HepG2 (cell line): ENCODE measurements around the gene CD300LB. TPM values are rescaled to one million over a fixed set of nuclear protein-coding genes. Genes with fewer than 3 reads are reported as not detected.
"Not testable (repeated sequence)": the region's sequence is repeated elsewhere in the genome, so short reads cannot be mapped to it uniquely, and the experiment has no call there.

Experiments used
- ATAC-seq: fragments of 200-7000 bp; cut with Tn5 transposase; 3 replicates; pipeline ENCODE4 v1.9.1; 2020; ENCODE audit warnings: mild to moderate bottlenecking, moderate library complexity
- BruUV-seq: library from RNA; stranded (reverse); fragments of 400-500 nt; replicated peaks from 2 replicates; lab custom pipeline; 2021; lab: Mats Ljungman, UMichigan
- CTCF ChIA-PET: fragments of 300-600 bp; formaldehyde crosslinking; extraction: SDS; loops from one replicate; lab custom pipeline; 2021; ENCODE audit warnings: low total read pairs, inconsistent platforms, low intra/inter-chr PET ratio; lab: Yijun Ruan, JAX
- POLR2A ChIA-PET: fragments of 350-600 bp; sonication (Branson Sonifier 250); formaldehyde crosslinking; loops from one replicate; lab custom pipeline; 2020; ENCODE audit warnings: antibody characterized with exemption, inconsistent platforms; lab: Yijun Ruan, JAX
- DNase-seq: peaks from one replicate; pipeline ENCODE4 v3.0.0-alpha.2; 2015; ENCODE audit warnings: low spot score
- FAIRE-seq: peaks from 3 replicates; lab custom pipeline; 2011; peaks lifted over from hg19 to GRCh38; lab: Jason Lieb, UNC
- H2AFZ ChIP-seq: one replicate; pipeline ENCODE4 v1.6.1; 2011; ENCODE audit warnings: low read length, inconsistent platforms
- H3K27ac ChIP-seq: fragments of 300-600 bp; 3 replicates; pipeline ENCODE4 v1.8.0; 2011; ENCODE audit warnings: mixed run types, mild to moderate bottlenecking, mixed read lengths, low read length, inconsistent platforms; ENCODE audit not compliant: insufficient read depth; ENCODE audit errors: extremely low read length
- H3K27me3 ChIP-seq, 2 experiments: fragments of 200-600 bp in 1 of 2; 2 replicates in 1 of 2; 3 replicates in 1 of 2; pipeline versions ENCODE4 v1.6.0 to v1.8.0; 2011; ENCODE audit warnings: low read length in 2 of 2, mild to moderate bottlenecking in 2 of 2, moderate library complexity in 2 of 2, inconsistent platforms in 1 of 2; ENCODE audit not compliant: insufficient read depth in 2 of 2, control insufficient read depth in 1 of 2
- H3K36me3 ChIP-seq, 2 experiments: fragments of 200-600 bp in 1 of 2; replicated peaks in 1 of 2; 2 replicates in 1 of 2; 3 replicates in 1 of 2; pipeline versions ENCODE4 v1.5.1 to v1.8.0; 2011; ENCODE audit warnings: low read length in 2 of 2, inconsistent platforms in 1 of 2; ENCODE audit not compliant: insufficient read depth in 2 of 2, control insufficient read depth in 1 of 2
- H3K4me1 ChIP-seq: 2 replicates; pipeline ENCODE4 v1.5.1; 2012; ENCODE audit warnings: low read length, inconsistent platforms; ENCODE audit not compliant: insufficient read depth
- H3K4me2 ChIP-seq: 2 replicates; pipeline ENCODE4 v1.6.0; 2011; ENCODE audit warnings: low read depth, low read length, inconsistent platforms
- H3K4me3 ChIP-seq, 3 experiments: fragments of 200-600 bp in 1 of 3; sonication (generic), shearing (Covaris generic) in 1 of 3; replicated peaks in 1 of 3; 2 replicates each; pipeline ENCODE4 v1.5.1; 2011 to 2016; ENCODE audit warnings: low read length in 3 of 3, inconsistent platforms in 2 of 3, low read depth in 2 of 3, mild to moderate bottlenecking in 2 of 3, control low read depth in 1 of 3, mixed read lengths in 1 of 3; ENCODE audit not compliant: insufficient read depth in 1 of 3
- H3K79me2 ChIP-seq: one replicate; pipeline ENCODE4 v1.6.1; 2011; ENCODE audit warnings: low read length, inconsistent platforms; ENCODE audit not compliant: insufficient read depth
- H3K9ac ChIP-seq: 2 replicates; pipeline ENCODE4 v1.6.0; 2011; ENCODE audit warnings: mild to moderate bottlenecking, low read depth, low read length, inconsistent platforms; ENCODE audit not compliant: insufficient read depth
- H3K9me3 ChIP-seq: 2 replicates; pipeline ENCODE4 v1.5.1; 2012; ENCODE audit warnings: mild to moderate bottlenecking, low read length
- H4K20me1 ChIP-seq: 2 replicates; pipeline ENCODE4 v1.6.0; 2011; ENCODE audit warnings: inconsistent platforms, mild to moderate bottlenecking, low read length, moderate library complexity; ENCODE audit not compliant: insufficient read depth
- FOXA3 ChIP-seq: IDR thresholded peaks from 2 replicates; pipeline ENCODE4 v1.6.1; 2016; ENCODE audit warnings: missing genetic modification reagents, missing compliant biosample characterization
- MTA3 ChIP-seq: sonication (generic); formaldehyde crosslinking; IDR thresholded peaks from 2 replicates; pipeline ENCODE4 v1.4.0; 2020; ENCODE audit warnings: missing genetic modification reagents
- NAIF1 ChIP-seq: sonication (generic); formaldehyde crosslinking; IDR thresholded peaks from 2 replicates; pipeline ENCODE4 v1.5.0; 2020; ENCODE audit warnings: mild to moderate bottlenecking, missing genetic modification reagents, borderline replicate concordance
- NFKBIZ ChIP-seq: IDR thresholded peaks from 2 replicates; pipeline ENCODE4 v1.6.1; 2018; ENCODE audit warnings: missing genetic modification reagents, missing compliant biosample characterization
- RFX5 ChIP-seq: IDR thresholded peaks from 2 replicates; pipeline ENCODE4 v1.6.1; 2011; ENCODE audit warnings: low read depth, low read length, improper control_type of control experiment
- SMARCE1 ChIP-seq: fragments of 450-650 bp; IDR thresholded peaks from 2 replicates; pipeline ENCODE4 v1.6.1; 2017; ENCODE audit warnings: borderline replicate concordance
- ZBTB7A ChIP-seq: sonication (generic); formaldehyde crosslinking; IDR thresholded peaks from 2 replicates; pipeline ENCODE4 v1.8.0; 2022; ENCODE audit warnings: mild to moderate bottlenecking, missing genetic modification reagents
- ZFP82 ChIP-seq: sonication (generic); formaldehyde crosslinking; IDR thresholded peaks from 2 replicates; pipeline ENCODE4 v1.5.1; 2020; ENCODE audit warnings: mild to moderate bottlenecking, missing genetic modification reagents, borderline replicate concordance
- ZFP90 ChIP-seq: sonication (generic); formaldehyde crosslinking; IDR thresholded peaks from 2 replicates; pipeline ENCODE4 v1.8.0; 2022; ENCODE audit warnings: missing genetic modification reagents, mild to moderate bottlenecking, inconsistent platforms, borderline replicate concordance
- ZNF83 ChIP-seq: sonication (generic); formaldehyde crosslinking; IDR thresholded peaks from 2 replicates; pipeline ENCODE4 v1.4.0; 2020; ENCODE audit warnings: missing genetic modification reagents, mild to moderate bottlenecking, borderline replicate concordance
- WGBS: methylation state at CpG from one replicate; pipeline ENCODE4 v1.1.6; 2017; ENCODE audit warnings: low lambda C conversion rate; 5-methylcytosine and 5-hydroxymethylcytosine counted together
- in situ Hi-C: cut with HindIII; loops from 2 replicates; pipeline ENCODE4 v1.10.0; 2017; ENCODE audit warnings: low pct_unique_long_range_greater_than_20kb; ENCODE audit not compliant: extremely low pct_ligation_motif_present
- intact Hi-C: fragments of 100-400 bp; cut with micrococcal nuclease; formaldehyde crosslinking; loops from one replicate; pipeline ENCODE4 v1.10.0; 2022; ENCODE audit not compliant: unreplicated experiment
- polyA plus RNA-seq, 8 experiments: library from polyadenylated mRNA; depleted of rRNA in 3 of 8; stranded (reverse) in 7 of 8; unstranded in 1 of 8; fragments of >200 nt; fragmentation: Illumina TruSeq in 4 of 8; extraction: Trizol in 4 of 8; gene quantifications; 2 replicates each; pipeline versions ENCODE4 v1.2.1 to v1.2.3, GENCODE V29; 2011 to 2016; ENCODE audit warnings: low read depth in 4 of 8, missing spikeins in 1 of 8, mixed read lengths in 1 of 8; ENCODE audit not compliant: insufficient read depth in 1 of 8
- total RNA-seq, 5 experiments: library from RNA; depleted of rRNA; stranded (reverse); fragments of >200 nt; fragmentation: Illumina TruSeq; extraction: Trizol; gene quantifications; 2 replicates each; pipeline ENCODE4 v1.2.3, GENCODE V29; 2016; ENCODE audit warnings: low read depth in 1 of 5
- TF ChIP-seq, protein P1 (sequence below): sonication (generic); formaldehyde crosslinking; IDR thresholded peaks from 2 replicates; pipeline ENCODE4 v1.8.1; 2023; ENCODE audit warnings: missing genetic modification reagents, mild to moderate bottlenecking, borderline replicate concordance
- TF ChIP-seq, protein P2 (sequence below): sonication (generic); formaldehyde crosslinking; IDR thresholded peaks from 2 replicates; pipeline ENCODE4 v1.4.0; 2020; ENCODE audit warnings: missing genetic modification reagents

CD300LB gene
- total and polyA plus RNA-seq, 2 of the 13 experiments (the other 11 are each of a cell fraction or from before 2014, with no cell fraction given): not detected

DNA sequence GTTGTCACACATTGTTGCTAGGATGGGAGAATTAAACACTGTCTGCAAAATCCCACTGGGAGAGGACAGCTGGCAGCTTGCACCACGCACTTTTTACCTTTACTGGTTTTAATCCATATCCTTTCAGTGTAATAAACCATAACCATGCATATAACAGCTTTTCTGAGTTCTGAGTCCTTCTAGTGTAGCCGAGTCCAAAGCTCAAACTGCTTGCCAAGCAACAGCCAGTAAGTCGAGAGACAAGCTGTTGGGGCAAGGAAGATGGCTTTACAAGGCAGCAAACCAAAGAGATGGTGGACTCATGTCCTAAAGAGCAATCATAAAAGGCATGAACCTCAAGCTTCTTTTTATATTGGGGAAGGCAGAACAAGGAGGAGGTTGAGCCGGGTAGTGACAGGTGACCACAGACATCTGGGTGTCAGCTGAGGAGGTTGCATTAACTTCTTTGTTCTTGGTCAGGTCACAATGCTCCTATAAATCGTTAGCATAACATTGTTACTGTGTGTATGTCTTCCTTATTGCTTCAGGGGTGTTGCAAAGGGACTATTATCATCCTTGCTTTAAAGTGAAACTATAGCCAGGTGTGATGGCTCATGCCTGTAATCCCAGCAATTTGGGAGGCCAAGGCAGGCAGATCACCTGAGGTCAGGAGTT, 43.3 kb upstream of the CD300LB start (continued):
- TF ChIP-seq NFKBIZ (CRISPR knock-in tag) (no peak), MTA3 (no peak), RFX5 (no peak), ZBTB7A (CRISPR knock-in tag) (no peak), NAIF1 (CRISPR knock-in tag) (no peak)
- TF ChIP-seq, protein P1, sequence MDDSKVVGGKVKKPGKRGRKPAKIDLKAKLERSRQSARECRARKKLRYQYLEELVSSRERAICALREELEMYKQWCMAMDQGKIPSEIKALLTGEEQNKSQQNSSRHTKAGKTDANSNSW (CRISPR knock-in tag): no peak

DNA sequence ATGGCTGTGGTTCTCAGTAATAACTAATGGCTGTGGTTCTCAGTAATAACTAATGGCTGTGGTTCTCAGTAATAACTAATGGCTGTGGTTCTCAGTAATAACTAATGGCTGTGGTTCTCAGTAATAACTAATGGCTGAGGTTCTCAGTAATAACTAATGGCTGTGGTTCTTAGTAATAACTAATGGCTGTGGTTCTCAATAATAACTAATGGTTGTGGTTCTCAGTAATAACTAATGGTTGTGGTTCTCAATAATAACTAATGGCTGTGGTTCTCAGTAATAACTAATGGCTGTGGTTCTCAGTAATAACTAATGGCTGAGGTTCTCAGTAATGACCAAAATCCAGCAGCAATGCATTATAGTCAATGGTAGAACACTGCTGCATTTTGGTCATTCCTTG, 42.4 kb upstream of the CD300LB start:
- H3K36me3 ChIP-seq, BruUV-seq, in situ Hi-C loops, H3K4me2 ChIP-seq, intact Hi-C loops, DNase-seq, CTCF ChIA-PET, H3K4me3 ChIP-seq, H3K27ac ChIP-seq, H4K20me1 ChIP-seq, FAIRE-seq, H3K9ac ChIP-seq, H3K4me1 ChIP-seq, POLR2A ChIA-PET, H3K79me2 ChIP-seq, ATAC-seq, H3K9me3 ChIP-seq, H2AFZ ChIP-seq: not testable (repeated sequence)
- H3K27me3 ChIP-seq: peaks cover 2 to 27% of the 10 kb centered on the region in 2 experiments

DNA sequence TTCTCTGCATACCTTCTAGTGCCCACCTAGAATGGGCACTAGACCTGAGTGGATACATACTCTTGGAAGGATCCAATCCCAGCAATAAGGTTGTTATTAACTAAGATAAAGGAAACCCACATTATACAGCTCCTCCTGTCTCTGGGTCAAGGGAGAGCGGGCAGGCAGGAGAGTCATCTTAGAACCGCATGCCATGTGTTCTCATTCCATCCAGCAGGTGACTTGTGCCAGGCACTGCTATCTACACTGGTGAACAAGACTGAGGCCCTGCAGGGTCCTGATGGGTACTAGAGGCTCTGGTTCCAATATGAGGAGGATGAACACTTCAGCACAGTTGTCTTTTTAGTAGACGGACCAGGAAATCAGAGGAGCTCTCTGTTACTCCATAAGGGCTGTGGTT, 41.9 kb upstream of the CD300LB start:
- H3K27ac ChIP-seq: no peak overlapping the region
- DNase-seq: no peak
- H4K20me1 ChIP-seq: no peaks in the 10 kb centered on the region
- intact Hi-C loops (no loop called here), in situ Hi-C loops (no loop called here)
- H3K9me3 ChIP-seq: no peaks in the 10 kb centered on the region
- H3K4me1 ChIP-seq: no peaks in the 10 kb centered on the region
- H3K27me3 ChIP-seq: peaks cover 2 to 27% of the 10 kb centered on the region in 2 experiments
- H3K4me2 ChIP-seq: no peak overlapping the region
- BruUV-seq: no TSS peak
- no peak overlapping the region for H3K4me3 ChIP-seq
- H3K79me2 ChIP-seq: no peaks in the 10 kb centered on the region
- H3K36me3 ChIP-seq: no peaks in the 10 kb centered on the region
- H3K9ac ChIP-seq: no peak overlapping the region
- no peak overlapping the region for H2AFZ ChIP-seq
- FAIRE-seq: no peak
- ATAC-seq: peak; percentile 52
- CTCF ChIA-PET: no interaction called here
- POLR2A ChIA-PET: no interaction called here
- WGBS: 8% methylated on average over 3 of the region's 3 CpGs
- TF ChIP-seq ZFP90 (CRISPR knock-in tag) (no peak), FOXA3 (CRISPR knock-in tag) (no peak), ZFP82 (CRISPR knock-in tag) (no peak), ZNF83 (CRISPR knock-in tag) (no peak), SMARCE1 (no peak)
- TF ChIP-seq, protein P2, sequence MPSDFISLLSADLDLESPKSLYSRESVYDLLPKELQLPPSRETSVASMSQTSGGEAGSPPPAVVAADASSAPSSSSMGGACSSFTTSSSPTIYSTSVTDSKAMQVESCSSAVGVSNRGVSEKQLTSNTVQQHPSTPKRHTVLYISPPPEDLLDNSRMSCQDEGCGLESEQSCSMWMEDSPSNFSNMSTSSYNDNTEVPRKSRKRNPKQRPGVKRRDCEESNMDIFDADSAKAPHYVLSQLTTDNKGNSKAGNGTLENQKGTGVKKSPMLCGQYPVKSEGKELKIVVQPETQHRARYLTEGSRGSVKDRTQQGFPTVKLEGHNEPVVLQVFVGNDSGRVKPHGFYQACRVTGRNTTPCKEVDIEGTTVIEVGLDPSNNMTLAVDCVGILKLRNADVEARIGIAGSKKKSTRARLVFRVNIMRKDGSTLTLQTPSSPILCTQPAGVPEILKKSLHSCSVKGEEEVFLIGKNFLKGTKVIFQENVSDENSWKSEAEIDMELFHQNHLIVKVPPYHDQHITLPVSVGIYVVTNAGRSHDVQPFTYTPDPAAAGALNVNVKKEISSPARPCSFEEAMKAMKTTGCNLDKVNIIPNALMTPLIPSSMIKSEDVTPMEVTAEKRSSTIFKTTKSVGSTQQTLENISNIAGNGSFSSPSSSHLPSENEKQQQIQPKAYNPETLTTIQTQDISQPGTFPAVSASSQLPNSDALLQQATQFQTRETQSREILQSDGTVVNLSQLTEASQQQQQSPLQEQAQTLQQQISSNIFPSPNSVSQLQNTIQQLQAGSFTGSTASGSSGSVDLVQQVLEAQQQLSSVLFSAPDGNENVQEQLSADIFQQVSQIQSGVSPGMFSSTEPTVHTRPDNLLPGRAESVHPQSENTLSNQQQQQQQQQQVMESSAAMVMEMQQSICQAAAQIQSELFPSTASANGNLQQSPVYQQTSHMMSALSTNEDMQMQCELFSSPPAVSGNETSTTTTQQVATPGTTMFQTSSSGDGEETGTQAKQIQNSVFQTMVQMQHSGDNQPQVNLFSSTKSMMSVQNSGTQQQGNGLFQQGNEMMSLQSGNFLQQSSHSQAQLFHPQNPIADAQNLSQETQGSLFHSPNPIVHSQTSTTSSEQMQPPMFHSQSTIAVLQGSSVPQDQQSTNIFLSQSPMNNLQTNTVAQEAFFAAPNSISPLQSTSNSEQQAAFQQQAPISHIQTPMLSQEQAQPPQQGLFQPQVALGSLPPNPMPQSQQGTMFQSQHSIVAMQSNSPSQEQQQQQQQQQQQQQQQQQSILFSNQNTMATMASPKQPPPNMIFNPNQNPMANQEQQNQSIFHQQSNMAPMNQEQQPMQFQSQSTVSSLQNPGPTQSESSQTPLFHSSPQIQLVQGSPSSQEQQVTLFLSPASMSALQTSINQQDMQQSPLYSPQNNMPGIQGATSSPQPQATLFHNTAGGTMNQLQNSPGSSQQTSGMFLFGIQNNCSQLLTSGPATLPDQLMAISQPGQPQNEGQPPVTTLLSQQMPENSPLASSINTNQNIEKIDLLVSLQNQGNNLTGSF (CRISPR knock-in tag): no peak
